Coronary artery (tissue), 2 donors: ENCODE measurements around the gene DNAH9.
"Not testable (repeated sequence)": the region's sequence is repeated elsewhere in the genome, so short reads cannot be mapped to it uniquely, and the experiment has no call there.

Source experiments
- DNase-seq: peaks from one replicate; pipeline ENCODE4 v3.0.0-alpha.2; 2017; ENCODE audit warnings: low spot score
- H3K27ac ChIP-seq, 2 donors: fragments of 200-600 bp; sonication (generic); one replicate each; pipeline ENCODE4 v1.5.1; 2016 to 2019
- H3K4me3 ChIP-seq: fragments of 200-600 bp; sonication (generic); 2 replicates; pipeline ENCODE4 v1.5.1; 2016; ENCODE audit warnings: mild to moderate bottlenecking, moderate library complexity
- TF ChIP-seq, protein P1 (sequence below): fragments of 200-600 bp; sonication (generic); IDR thresholded peaks from one replicate; pipeline ENCODE4 v1.5.1; 2019; ENCODE audit warnings: antibody characterized with exemption

Gene DNAH9

DNA sequence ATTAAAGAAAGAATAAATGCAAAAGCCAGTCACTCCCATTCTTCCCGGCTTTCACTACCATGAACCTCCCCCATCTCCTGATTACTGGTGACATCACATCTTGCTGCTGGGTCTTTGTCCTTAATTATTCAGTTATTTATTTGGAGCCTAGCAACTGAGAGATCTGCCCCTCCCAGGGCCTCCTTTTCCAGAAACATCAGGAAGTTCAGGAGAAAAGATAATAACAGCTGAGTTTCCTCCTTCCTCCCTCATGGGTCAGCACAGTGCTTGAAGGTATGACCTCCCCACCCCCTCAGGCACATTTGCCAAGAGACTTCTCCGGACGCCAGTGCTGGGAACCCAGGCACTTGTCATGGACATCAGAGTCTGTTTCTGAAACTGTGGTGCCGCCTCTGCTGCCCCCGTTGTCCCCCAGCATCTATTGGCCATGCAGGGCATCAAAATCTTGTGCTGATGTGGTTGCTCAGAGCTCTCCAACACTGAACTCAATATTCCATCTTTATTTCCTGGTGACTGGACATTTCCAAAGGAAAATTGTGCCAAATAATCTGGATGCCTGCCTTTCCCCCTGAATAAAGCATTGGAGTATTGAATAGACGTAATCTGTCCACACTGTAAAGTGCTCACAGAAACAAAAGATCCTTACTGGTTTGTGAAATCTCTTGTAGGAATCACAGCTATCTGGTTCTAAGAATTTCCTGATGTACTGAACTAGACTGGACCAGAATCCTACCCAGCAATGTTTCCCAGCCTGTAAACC, 327.2 kb downstream of the DNAH9 start:
- Histone ChIP-seq H3K27ac (peak overlapping the region in 1 of 2 donors; percentile 45), H3K4me3 (no peak overlapping the region)
- no peak for DNase-seq
- TF ChIP-seq, protein P1, sequence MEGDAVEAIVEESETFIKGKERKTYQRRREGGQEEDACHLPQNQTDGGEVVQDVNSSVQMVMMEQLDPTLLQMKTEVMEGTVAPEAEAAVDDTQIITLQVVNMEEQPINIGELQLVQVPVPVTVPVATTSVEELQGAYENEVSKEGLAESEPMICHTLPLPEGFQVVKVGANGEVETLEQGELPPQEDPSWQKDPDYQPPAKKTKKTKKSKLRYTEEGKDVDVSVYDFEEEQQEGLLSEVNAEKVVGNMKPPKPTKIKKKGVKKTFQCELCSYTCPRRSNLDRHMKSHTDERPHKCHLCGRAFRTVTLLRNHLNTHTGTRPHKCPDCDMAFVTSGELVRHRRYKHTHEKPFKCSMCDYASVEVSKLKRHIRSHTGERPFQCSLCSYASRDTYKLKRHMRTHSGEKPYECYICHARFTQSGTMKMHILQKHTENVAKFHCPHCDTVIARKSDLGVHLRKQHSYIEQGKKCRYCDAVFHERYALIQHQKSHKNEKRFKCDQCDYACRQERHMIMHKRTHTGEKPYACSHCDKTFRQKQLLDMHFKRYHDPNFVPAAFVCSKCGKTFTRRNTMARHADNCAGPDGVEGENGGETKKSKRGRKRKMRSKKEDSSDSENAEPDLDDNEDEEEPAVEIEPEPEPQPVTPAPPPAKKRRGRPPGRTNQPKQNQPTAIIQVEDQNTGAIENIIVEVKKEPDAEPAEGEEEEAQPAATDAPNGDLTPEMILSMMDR, result no peak

DNA sequence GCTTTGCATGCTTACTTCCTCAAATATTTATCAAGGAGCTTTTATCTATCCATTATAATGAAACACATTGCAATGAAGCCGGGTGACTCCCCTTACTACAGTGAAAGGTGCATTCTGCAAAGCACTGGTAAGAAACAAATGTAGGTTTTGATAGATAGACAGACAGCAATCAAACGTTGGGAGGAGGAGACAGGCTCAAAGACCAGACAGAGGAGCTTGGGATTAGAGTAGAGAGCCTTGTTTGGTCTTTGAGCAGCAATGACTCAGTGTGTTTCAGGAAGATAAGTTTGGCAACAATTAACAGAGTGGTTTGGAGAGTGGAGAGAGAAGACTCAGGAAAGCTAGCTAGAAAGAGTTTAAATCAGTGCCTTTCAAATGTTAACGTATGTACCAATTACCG, 330.2 kb downstream of the DNAH9 start:
- Histone ChIP-seq H3K4me3 (no peak overlapping the region), H3K27ac (no peak overlapping the region)
- DNase-seq, result no peak
- TF ChIP-seq, protein P1, result no peak

DNA sequence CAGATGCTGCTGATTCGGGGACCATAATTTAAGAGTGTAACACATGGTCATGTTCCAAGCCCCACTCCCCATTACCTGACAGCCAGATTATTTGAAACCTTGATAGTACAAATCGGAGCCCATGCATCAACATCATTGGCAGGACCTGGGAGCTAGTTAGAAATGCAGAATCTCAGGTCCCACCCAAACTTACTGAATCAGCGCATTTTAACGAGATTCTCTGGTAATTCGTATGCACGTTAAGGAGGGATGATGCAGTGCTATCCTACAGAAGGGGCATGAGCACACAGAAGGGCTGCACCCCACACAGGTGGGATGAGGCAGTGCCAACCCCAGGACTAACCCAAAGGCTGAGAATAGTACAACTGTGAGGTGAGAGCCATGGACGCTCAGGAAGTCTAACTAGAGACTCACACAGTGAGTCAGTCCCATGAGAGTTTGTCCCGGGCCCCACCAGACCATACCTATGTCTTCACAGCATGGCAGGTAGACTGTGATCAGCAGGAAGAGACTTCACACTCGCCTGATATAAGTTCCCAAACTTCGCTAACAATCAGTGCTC, 334.1 kb downstream of the DNAH9 start:
- TF ChIP-seq, protein P1, result no peak
- no peak for DNase-seq
- no peak overlapping the region for H3K4me3 ChIP-seq
- H3K27ac ChIP-seq, result no peak overlapping the region

DNA sequence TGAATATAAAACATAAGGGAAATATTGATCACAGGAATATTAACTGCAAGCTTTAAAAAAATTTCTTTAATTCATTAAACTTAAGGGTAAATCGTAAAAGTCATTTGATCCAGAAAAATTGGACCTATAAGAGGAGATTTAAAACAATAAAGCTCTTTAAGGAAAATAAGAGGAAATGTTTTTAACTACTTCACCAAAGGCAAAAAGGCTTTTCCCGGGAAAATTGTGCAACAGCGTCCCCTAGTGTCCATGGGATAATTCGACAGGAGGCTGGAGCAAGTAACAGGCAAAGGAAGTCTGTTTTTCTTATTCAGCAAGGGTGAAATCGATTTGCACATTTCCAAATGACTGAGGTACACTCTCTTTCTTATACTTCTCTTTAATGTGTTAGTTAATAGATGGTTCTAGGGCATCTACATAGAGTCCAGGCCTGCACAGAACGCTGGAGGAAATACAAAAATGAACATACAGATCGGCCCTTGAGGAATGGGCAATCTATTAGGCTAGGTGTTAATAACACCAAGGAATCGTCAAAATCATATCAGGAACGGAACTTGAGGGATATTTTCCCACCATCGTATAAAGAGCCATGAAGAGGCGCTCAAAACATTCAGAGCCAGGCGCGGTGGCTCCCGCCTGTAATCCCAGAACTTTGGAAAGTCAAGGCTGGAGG, 337.6 kb downstream of the DNAH9 start:
- TF ChIP-seq, protein P1, result peak; percentile 18
- DNase-seq, result no peak
- no peak overlapping the region for H3K27ac ChIP-seq
- H3K4me3 ChIP-seq, result no peak overlapping the region

DNA sequence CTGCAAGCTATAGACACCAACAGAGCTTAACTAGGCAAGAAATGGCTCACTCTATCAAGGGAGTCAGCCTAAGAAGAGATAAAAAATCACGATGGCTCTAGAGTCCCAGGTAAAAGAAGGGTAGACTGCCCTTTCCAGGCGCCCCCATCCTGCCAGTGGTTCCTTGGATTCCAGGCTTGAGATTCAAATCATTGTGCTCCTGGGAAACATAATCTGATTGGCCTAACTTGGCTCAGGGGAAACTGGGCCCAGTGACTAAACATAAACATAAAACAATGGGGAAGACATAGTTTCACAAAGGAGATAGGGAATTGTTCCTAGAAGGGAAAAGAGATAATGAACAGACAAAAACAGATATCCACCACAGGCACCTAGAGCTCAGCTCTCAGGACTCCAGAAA, 342.6 kb downstream of the DNAH9 start:
- no peak overlapping the region for H3K4me3 ChIP-seq
- no peak overlapping the region for H3K27ac ChIP-seq
- DNase-seq, result no peak
- TF ChIP-seq, protein P1, result no peak

DNA sequence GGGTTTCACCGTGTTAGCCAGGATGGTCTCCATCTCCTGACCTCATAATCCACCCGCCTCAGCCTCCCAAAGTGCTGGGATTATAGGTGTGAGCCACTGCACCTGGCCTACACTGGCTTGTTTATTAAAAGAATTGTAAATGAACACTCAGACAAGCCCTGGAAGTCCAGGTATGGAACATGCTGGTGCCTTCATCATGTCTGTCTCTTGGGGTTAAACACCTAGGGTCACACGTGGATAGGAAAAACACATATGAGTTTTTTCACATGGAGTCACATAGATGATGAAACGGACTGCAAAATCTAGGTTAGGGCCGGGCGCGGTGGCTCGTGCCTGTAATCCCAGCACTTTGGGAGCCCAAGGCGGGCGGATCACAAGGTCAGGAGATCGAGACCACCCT, 344.8 kb downstream of the DNAH9 start:
- not testable (repeated sequence) for H3K4me3 ChIP-seq, DNase-seq, H3K27ac ChIP-seq

DNA sequence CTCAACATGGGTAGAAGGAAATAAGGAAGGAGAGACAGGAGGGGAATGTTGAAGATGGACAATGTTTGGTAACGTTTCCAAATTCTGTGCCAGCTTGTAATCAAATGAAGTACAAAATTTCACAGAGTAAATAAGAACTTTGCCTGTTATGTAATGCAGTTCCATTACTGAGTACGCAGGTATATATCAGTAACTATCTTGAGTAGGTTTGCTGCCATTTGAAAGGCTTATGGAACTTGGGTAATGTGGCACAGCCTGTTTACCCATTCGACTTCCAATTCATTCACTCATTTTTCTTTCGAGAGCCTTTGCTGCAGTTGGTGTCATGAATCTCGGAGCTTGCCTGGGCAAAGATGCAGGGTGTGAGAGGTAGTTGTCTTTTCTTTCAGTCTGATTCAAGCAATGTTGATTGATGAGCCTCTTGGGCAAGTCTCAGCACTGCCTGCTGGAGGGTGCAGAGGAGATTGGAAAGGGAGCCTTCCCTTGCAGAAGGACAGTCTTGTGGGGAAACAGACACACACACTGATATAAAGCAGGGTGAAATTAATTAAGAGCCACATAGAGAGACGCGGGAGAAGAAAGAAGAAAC, 345.6 kb downstream of the DNAH9 start:
- Histone ChIP-seq H3K27ac (no peak overlapping the region), H3K4me3 (no peak overlapping the region)
- TF ChIP-seq, protein P1, result no peak
- DNase-seq, result no peak
